ENCODE measurements around the gene CPTP.

GRCh38 chr1:1348420-1349255 is 24.0 kb downstream of the CPTP start:
- no peak for TF ChIP-seq EP300 (IDR thresholded peaks at IDR 0.05)
- TF ChIP-seq POLR2AphosphoS5 (IDR thresholded peaks at IDR 0.05), result no peak
- no peak for TF ChIP-seq CTCF (IDR thresholded peaks at IDR 0.05)
